ENCODE measurements around the gene CEMIP2.

GRCh38 chr9:71685394-71685793 is 82.9 kb downstream of the CEMIP2 start:
- TF ChIP-seq POLR2AphosphoS5 (IDR thresholded peaks at IDR 0.05; ENCODE audit: low read depth, low read length) (no peak), POLR2A (IDR thresholded peaks at IDR 0.05; ENCODE audit: low read depth, low read length) (no peak), TAF1 (IDR thresholded peaks at IDR 0.05; ENCODE audit: low read depth, low read length) (no peak)
